Activated T-helper 9 cell treated with anti-CD3 and anti-CD28 coated beads, Interleukin-2, amount 50 U/mL, for 16 hours (primary cell): ENCODE measurements around the gene UBQLN2.
"Not testable (repeated sequence)": the region's sequence is repeated elsewhere in the genome, so short reads cannot be mapped to it uniquely, and the experiment has no call there.

ENCODE experiments used
- DNase-seq: peaks from one replicate; pipeline ENCODE4 v3.0.0-alpha.2; 2020; ENCODE audit warnings: low read depth

The UBQLN2 gene

DNA sequence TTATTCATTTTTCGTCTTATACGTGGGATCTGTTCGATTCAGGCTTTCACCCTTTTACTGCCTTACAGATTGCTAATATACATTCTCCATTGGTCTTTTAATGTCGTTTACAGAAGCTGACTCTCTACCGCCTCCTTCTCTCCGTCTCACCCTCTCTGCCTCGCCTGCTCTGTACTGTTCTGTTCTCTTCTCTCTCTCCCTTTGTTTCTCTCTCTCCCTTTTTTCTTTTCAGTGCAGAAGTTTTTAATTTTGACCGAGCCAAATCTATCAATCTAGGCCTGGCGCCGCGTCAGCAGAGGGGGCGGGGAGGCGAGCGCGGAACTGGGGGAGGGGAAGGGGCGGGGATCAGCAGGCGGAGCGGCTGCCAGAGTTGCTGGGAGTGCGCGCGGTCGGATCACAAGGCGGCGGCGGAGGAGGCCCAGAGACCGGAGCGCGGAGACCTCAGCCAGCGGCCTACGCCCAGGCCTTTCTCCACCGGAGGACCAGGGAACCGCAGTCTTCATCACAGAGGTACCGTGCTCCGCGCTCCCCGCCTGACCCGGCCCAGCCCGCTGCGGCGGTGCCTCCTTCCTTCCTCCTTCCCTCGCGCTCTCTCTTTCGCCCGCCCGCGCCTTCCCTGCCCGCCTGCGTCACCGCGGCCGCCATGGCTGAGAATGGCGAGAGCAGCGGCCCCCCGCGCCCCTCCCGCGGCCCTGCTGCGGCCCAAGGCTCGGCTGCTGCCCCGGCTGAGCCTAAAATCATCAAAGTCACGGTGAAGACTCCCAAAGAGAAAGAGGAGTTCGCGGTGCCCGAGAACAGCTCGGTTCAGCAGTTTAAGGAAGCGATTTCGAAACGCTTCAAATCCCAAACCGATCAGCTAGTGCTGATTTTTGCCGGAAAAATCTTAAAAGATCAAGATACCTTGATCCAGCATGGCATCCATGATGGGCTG is at the start of gene UBQLN2:
UBQLN2 (plus strand) TSS at position 397 of the 931 bp plus-strand sequence; CDS start at position 644, 247 bp downstream.
- peak; percentile 66 for DNase-seq

DNA sequence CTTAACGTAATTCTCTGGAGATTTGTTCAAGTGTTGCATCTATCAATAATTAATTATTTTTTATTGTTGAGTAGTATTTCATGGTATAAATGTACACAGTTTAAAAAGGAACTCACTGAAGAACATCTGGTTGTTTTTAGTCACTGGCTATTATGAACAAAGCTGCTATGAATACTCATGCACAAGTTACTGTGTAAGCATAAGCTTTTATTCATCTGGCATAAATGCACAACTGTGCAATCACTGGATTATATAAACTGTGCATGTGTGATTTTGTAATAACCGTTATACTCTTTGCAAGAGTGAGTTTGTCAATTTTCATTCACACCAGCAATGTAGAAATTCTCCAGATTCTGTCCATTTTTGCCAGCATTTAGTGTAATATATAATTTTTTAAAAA is 43.8 kb upstream of the UBQLN2 start:
- no peak for DNase-seq

DNA sequence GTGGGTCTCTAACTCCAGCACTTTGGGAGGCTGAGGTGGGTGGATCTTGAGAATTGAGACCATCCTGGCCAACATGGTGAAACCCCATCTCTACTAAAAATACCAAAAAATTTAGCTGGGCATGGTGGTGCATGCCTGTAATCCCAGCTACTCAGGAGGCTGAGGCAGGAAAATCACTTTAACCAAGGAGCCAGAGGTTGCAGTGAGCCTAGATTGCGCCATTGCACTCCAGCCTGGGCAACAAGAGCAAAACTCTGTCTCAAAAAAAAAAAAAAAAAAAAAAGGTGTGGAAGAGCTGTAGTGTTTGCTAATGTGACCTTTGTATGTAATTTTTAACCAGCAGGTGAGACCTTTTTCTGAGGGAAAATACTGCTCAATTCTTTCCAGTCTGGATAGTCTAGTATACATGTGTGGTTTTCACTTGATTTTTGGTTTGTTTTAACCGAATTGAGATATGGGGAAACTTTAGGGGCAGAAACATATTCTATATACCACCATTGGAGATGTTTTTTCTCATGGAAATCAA is 33.9 kb upstream of the UBQLN2 start:
- DNase-seq: not testable (repeated sequence)

DNA sequence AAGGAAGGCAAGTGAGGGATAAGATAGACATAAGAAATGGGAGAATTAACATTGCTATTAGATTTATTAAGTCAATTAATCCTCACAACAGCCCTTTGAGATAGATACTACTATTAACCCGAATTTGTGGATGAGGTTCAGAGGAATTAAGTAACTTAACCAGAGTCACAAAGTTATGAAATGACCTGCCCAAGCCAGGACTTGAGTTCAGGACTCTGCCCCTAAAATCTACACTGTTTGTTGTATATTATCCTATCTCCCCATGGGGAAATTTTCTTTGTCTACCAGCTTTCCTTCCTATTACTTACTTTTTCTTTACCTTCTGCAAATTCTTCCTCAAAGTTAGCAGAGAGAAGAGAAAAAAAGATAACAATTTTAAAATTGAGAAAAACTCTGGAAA is 33.4 kb upstream of the UBQLN2 start:
- no peak for DNase-seq

DNA sequence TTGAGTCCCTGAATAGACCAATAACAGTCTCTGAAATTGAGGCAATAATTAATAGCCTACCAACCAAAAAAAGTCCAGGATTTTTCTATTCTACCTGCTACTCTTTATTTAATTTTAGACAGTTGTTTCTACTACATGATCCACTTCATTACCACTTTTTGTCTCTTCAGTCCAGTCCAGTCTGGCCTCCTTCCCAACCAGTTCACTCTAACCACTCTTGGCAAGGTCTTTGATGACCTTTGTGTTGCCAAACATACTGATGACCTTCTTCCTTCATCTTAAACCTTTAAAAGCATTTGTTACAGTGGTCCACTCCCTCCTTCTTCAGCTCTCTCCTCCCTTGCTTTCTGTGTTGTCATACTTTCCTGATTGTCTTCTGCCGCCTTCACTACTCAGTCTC is 12.8 kb upstream of the UBQLN2 start:
- DNase-seq: no peak

DNA sequence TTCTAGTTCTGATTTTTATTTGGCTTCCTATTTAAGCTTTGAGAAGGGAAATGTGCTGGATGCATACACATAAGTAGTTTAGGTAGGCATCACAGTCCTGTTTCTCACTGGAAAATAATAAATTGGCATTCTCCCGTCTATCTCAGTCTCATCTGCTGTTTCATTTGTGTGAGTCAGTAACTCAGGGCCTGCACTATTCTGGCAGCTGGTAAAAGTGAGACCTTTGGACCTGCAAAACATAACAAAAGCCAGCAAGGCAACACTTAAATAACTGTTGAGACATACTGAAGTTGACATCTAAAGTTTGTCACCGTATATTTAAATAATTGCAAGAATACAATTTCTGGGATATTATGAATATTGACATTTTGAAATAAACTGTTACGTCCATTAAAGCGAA is 8.6 kb upstream of the UBQLN2 start:
- DNase-seq: no peak

DNA sequence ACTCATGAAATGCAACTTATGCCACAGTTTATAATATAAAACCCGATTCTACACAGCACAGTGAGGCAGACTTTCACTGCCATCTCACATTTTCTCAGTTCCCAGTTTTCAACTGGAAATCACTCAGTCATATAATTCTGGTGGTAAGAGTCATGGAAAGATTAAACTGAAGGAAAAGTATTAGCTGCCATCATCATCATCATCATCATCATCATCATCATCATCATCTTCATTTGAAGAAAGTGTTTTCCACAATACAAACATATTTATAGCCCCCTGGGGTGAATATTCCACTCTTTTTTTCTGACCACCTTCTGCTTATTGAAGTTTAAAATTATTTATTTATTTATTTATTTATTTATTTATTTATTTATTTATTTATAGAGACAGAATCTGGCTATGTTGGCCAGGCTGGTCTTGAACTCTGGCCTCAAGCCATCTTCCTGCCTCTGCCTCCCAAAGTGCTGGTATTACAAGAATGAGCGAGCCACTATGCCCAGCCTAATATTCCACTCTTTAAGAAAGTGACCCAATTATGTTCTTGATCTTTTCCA is 6.0 kb upstream of the UBQLN2 start:
- no peak for DNase-seq

DNA sequence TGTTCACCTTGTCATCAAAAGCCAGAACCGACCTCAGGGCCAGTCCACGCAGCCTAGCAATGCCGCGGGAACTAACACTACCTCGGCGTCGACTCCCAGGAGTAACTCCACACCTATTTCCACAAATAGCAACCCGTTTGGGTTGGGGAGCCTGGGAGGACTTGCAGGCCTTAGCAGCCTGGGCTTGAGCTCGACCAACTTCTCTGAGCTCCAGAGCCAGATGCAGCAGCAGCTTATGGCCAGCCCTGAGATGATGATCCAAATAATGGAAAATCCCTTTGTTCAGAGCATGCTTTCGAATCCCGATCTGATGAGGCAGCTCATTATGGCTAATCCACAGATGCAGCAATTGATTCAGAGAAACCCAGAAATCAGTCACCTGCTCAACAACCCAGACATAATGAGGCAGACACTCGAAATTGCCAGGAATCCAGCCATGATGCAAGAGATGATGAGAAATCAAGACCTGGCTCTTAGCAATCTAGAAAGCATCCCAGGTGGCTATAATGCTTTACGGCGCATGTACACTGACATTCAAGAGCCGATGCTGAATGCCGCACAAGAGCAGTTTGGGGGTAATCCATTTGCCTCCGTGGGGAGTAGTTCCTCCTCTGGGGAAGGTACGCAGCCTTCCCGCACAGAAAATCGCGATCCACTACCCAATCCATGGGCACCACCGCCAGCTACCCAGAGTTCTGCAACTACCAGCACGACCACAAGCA is 898 bp downstream of the UBQLN2 start:
- peak; percentile 6 for DNase-seq

DNA sequence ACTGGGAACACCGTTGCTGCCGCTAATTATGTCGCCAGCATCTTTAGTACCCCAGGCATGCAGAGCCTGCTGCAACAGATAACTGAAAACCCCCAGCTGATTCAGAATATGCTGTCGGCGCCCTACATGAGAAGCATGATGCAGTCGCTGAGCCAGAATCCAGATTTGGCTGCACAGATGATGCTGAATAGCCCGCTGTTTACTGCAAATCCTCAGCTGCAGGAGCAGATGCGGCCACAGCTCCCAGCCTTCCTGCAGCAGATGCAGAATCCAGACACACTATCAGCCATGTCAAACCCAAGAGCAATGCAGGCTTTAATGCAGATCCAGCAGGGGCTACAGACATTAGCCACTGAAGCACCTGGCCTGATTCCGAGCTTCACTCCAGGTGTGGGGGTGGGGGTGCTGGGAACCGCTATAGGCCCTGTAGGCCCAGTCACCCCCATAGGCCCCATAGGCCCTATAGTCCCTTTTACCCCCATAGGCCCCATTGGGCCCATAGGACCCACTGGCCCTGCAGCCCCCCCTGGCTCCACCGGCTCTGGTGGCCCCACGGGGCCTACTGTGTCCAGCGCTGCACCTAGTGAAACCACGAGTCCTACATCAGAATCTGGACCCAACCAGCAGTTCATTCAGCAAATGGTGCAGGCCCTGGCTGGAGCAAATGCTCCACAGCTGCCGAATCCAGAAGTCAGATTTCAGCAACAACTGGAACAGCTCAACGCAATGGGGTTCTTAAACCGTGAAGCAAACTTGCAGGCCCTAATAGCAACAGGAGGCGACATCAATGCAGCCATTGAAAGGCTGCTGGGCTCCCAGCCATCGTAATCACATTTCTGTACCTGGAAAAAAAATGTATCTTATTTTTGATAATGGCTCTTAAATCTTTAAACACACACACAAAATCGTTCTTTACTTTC is 1.8 kb downstream of the UBQLN2 start:
- DNase-seq: no peak

DNA sequence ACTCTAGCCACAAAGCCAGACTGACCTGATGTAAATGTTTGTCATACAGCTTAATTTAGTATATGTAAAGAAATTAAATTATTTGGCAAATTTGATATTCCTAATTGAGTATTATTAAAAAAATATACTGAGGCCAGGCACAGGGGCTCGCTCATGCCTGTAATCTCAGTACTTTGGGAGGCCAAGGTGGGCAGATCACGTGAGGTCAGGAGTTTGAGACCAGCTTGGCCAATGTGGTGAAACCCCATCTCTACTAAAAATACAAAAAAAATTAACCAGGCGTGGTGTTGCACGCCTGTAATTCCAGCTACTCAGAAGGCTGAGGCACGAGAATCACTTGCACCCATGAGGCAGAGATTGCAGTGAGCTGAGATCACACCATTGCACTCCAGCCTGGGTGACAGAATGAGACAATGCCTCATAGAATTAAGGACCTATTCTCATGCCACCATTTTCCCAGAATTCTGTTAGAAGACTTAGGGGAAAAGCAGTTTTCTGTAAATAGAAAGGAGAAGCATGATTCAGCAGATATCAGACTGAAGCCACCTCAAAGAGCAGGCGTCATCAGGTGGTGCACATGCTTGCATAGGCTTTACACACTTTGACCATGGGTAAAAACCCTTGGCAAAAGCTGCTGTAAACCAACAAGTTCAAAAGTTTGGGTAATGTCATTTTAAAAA is 6.1 kb downstream of the UBQLN2 start:
- no peak for DNase-seq

DNA sequence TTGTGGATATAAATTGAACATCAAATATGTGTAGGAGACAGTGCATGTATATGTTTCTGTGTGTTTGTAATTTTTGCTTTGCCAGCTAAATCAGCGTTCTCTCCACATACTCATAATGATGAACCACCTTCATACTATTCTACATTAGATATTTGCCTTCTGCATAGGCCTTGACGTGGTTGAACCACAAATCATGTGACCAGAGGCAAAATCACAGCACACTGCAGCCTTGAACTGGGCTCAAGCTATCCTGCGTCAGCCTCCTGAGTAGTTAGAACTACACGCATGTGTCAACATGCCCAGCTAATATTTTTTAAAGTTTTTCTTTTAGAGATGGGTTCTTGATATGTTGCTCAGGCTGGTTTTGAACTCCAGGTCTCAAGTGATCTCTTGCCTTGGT is 9.5 kb downstream of the UBQLN2 start:
- no peak for DNase-seq

DNA sequence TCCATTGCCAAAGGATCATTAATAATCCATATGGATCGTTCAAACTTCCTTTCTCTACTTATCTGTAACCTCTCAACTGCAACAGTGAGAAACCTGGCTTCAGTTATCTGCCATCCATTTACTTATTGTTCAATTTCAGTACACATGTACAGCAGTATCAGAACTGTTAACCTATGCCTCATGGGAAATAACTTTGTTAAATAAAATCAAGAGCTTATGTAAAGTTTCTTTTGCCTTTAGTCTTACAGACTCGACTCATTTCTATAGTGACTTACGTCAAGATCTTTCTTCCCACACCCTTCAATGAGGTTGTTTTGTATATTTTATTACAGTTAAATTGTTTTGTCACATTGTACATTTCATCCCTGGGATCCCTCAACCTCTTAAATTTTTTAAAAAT is 11.4 kb downstream of the UBQLN2 start:
- no peak for DNase-seq

DNA sequence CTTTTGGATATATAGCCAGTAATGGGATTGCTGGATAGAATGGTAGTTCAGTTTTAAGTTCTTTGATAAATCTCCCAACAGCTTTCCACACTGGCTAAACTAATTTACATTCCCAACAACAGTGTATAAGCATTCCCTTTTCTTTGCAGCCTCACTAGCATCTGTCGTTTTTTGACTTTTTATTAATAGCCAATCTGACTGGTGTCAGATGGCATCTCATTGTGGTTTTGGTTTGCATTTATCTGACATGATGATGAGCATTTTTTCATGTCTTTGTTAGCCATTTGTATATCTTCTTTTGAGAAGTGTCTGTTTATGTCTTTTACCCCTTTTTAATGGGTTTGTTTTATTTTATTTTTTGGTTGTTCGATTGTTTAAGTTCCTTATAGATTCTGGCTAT is 13.3 kb downstream of the UBQLN2 start:
- DNase-seq: no peak

DNA sequence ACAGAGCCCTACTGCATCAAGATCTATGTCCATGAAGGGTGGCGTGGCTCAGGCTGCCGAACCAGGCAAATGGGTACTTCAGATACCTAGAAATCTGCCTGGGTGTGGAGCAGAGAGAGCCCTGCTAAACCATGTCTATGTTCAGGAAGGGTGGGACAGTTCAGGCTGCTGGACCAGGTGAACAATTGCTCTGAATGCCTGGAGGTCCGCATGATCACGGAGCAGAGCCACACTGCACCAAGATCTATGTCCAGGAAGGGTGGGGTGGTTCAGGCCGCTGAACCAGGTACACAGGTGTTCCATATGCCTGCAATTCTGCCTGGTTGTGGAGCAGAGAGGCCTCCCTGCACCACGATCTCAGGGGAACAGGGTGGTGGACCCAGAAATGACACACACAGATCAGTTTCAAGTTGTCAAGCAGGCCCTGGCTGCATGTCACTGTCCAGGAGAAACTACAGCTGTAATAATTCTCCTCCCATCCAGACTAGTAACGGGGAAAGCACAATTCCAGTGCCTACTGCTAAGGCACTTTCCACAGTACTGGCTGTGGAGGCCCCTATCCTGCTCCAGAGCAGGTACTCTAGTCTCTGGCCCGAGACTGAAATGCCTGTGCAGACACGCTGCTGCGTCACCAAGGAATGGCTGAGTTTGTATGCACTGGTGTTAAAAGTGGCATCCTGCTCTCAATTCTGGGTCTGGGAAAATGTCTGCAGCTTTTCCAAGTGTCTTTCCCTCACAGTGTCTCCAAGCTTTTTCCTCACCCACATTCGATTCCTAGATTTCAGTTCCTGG is 25.2 kb downstream of the UBQLN2 start:
- no peak for DNase-seq

DNA sequence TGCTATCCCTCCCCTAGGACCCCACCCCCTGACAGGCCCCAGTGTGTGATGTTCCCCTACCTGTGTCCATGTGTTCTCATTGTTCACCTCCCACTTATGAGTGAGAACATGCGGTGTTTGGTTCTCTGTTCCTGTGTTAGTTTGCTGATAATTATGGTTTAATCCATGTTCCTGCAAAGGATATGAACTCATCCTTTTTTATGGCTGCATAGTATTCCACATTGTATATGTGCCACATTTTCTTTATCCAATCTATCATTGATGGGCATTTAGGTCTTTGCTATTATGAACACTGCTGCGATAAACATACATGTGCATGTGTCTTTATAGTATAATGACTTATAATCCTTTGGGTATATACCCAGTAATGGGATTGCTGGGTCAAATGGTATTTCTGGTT is 28.4 kb downstream of the UBQLN2 start:
- not testable (repeated sequence) for DNase-seq

DNA sequence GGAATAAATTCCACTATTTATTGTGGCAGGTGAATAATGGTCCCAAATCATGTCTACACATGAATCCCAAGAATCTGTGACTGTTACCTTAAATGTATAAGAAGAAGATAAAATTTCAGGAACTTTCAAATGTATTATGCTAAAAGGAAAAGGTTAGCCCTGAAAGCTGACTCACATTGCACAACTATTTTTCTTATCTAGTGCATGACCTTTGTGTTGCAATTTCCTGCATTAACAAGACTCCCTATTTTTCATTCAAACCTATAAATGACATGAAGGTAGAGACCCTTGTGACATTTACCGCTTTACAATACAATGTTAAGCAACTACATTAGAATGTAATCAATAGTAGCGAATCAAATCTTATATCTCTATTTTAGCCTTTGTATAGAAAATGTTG is 36.7 kb downstream of the UBQLN2 start:
- DNase-seq: no peak

DNA sequence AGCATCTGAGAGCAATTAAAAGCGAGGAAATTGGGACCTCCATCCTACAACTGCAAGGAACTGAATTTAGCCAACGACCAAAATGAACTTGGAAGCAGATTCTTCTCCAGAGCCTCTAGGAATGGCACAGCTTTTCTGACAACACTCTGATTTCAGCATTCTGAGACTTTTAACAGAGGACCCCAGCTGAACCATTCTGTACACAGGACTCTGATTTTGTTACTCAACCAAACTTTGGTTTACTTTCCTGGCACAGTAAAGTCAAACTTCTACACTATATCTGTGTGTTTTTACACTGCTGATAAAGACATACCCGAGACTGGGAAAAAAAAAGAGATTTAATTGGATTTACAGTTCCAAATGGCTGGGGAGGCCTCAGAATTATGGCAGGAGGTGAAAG is 37.6 kb downstream of the UBQLN2 start:
- no peak for DNase-seq

DNA sequence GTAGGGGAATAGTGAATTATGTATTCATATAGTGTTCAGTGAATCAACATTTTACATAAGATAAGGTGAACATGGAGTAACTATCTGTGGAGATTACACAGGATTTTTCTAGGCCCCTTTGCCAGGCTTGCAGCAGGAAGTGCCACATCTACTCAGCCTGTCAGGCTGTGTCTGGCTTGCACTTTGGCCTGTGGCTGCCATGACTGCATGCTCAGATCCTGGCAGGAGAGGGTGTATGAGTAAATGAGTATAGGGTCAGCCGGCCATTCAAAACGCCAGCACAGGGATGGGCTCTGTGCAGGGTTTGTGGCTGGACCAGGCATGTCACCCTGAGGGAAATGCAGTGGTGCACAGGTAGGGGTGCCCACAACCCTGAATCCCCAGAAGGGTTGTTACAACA is 51.9 kb downstream of the UBQLN2 start:
- DNase-seq: no peak
